ENCODE results near the gene MIGA2. TPM values are rescaled to one million over a fixed set of nuclear protein-coding genes. Genes with fewer than 3 reads are reported as not detected.

MIGA2 gene
- total RNA-seq, 1 donor: 20.6 TPM

DNA sequence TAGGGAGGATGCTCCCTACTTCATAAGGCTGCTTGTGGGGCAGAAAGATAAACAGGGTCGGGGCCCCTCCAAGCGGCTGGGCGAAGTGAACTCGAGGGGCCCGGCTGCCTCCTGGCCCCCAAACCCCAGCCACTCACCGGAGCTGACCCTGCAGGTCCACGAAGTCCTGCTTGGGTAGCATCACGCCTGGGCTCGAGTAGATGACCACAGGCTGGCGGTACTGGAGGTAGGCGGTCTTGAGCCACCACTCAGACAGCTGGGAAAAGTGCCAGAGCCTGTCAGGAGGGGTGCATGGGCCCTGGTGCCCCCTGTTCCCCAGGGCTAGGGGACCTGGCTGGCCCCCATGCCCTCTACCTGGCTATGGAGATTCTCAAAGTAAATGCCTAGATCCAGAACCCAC, 67.6 kb downstream of the MIGA2 start:
- no peak overlapping the region for H3K4me3 ChIP-seq (ENCODE audit: low read depth, low read length)
- DNase-seq (ENCODE audit: low read depth): no peak
- TF ChIP-seq, protein P1, sequence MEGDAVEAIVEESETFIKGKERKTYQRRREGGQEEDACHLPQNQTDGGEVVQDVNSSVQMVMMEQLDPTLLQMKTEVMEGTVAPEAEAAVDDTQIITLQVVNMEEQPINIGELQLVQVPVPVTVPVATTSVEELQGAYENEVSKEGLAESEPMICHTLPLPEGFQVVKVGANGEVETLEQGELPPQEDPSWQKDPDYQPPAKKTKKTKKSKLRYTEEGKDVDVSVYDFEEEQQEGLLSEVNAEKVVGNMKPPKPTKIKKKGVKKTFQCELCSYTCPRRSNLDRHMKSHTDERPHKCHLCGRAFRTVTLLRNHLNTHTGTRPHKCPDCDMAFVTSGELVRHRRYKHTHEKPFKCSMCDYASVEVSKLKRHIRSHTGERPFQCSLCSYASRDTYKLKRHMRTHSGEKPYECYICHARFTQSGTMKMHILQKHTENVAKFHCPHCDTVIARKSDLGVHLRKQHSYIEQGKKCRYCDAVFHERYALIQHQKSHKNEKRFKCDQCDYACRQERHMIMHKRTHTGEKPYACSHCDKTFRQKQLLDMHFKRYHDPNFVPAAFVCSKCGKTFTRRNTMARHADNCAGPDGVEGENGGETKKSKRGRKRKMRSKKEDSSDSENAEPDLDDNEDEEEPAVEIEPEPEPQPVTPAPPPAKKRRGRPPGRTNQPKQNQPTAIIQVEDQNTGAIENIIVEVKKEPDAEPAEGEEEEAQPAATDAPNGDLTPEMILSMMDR (IDR thresholded peaks at IDR 0.05; ENCODE audit: insufficient read depth, low read length): no peak

DNA sequence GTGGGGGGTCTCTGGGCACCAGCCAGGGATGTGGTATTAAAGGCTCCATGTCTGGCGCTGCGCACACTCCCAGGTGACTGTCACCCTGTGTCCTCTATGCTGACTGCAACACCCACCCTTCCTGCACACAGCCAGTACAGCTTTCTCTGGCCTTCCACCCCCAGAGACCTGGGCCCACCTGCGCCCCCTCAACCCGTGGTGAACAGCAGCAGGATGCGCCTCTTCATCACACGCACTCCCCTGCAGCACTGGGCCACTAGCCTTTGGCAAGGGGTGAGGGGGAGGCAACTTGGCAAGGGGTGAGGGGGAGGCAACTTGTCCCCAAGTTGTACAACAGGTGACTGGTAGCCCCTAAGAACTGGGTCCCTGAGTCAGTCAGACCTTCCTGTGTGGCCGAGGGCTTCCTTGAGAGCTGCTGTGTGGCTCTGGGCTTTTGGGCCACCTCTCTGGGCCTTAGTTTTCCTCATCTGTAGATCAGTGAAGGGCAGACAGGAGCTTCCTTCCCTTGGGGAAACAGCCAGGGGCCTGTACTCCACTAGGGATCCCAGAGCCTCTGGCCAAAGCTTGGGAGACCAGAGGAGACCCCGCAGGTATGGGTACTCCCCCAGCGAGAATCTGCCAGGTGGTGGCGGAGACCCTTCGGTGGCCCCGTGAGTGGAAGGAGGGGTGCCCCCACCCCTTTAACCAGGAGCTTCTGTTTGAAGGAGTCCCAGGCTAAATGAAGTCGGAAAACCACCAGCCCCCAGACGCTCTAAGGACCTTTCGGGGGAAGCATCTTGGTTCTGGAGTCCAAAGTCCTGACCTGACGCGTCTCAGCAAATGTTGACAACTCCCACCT, 69.7 kb downstream of the MIGA2 start:
- TF ChIP-seq, protein P1 (IDR thresholded peaks at IDR 0.05; ENCODE audit: insufficient read depth, low read length): no peak
- H3K4me3 ChIP-seq (ENCODE audit: low read depth, low read length): no peak overlapping the region
- no peak for DNase-seq (ENCODE audit: low read depth)

DNA sequence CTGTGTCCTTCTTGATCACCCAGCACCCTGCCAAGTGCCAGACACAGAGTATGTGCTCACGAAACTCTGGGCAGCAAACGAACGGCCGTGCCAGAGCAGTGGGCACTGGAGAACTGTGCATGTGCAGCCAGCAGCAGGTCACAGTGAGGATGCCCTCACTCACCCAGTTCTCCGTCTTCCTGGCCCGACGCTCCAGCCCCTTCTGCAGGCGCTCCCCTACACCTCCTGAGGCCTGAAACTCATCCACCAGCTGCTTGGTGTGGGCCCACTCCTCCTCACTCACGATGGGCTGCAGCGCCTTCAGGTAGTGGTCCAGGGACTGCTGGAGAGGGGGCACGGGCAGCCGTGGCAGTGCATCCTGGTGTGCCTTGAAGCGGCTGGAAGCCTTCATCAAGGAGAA, 71.2 kb downstream of the MIGA2 start:
- DNase-seq (ENCODE audit: low read depth): no peak
- TF ChIP-seq, protein P1 (IDR thresholded peaks at IDR 0.05; ENCODE audit: insufficient read depth, low read length): no peak
- H3K4me3 ChIP-seq (ENCODE audit: low read depth, low read length): no peak overlapping the region

DNA sequence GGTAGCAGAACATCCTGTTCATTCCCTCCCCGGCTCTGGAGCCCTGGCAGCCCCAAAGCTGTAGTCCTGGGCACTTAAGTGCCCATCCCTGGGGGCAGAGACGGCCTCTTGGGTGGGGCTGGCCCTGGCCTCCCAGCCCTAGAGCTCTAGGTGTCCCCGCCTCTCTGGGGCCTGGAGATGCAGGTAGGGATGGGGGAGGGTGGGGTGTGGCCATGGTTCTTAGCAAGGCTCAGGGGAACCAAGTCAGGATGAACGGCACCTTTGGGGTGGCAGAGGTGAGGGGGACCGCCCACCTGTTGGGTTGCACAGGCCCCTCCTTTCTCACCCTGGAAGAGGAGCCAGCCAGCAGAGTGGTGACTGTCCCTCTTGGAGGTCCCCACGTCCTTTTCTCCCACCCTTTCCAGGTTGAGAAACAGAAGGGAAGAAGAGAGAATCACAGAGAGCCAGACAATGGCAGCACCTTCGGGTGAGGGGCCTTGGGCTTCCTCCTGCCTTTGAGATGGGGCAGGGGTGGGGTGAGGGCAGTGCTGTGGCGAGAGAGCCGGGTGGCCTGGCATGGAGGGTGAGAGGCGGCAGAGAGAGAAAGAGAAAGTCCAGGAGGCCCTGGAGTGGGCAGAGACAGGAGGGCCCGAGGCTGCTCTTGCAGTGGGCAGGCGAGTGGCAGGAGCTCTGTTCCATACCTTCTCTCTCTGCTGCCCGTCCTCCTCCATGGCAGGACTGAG, 71.8 kb downstream of the MIGA2 start:
- TF ChIP-seq, protein P1 (IDR thresholded peaks at IDR 0.05; ENCODE audit: insufficient read depth, low read length): no peak
- no peak overlapping the region for H3K4me3 ChIP-seq (ENCODE audit: low read depth, low read length)
- DNase-seq (ENCODE audit: low read depth): no peak

DNA sequence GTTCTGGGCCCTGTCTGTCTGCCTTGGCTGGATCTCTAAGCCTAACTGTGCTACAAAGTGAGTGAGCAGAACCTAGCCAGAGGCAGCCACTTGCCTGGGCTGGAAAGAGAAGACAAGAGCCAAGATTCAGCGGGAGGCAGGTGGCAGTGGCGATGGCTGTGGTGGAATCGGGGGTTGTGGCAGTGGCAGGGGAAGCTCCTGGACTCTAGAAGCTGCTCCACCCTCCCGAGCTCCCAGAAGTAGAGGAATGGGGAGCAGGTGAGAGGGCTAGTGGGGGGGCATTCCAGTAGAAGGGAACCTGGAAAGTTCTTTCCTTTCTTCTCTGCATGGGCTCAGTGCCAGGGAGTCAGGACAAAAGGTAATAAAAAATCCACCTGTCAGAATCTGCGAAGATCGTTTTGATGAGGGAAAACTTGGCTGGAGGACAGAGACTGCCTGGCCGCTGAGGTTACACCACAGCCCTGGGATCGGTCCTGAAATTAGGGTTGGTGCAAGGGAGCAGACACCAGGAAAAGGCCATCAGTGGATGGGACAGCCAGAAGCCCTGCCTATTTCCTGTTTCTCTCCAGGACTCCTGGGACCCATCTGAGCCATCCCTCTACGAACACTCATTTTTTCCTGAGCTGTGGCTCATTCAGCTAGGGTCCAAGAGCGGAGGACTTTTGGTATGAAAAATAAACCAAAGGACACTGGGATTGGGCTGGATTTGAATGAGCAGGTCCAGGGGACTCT, 72.5 kb downstream of the MIGA2 start:
- DNase-seq (ENCODE audit: low read depth): no peak
- peak overlapping the region; percentile 80 for H3K4me3 ChIP-seq (ENCODE audit: low read depth, low read length)
- TF ChIP-seq, protein P1 (IDR thresholded peaks at IDR 0.05; ENCODE audit: insufficient read depth, low read length): no peak

DNA sequence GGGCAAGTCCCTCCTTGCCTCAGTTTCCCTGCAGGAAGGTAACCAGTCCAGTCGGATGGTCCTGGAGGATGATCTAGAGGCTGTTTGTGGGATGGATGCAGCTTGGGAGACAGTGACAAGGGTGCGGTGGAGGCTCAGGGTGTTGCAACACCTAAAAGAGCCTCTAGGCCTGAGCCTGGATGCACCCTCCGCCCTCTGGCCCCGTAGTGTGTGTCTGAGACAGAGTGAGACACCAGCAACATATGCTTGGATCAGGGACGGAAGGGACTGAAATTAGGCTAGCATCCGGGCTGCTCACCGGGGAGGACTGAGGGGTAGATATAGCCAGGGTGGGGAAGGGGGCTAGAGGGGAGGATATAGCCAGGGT, 73.1 kb downstream of the MIGA2 start:
- peak; percentile 20 for DNase-seq (ENCODE audit: low read depth)
- TF ChIP-seq, protein P1 (IDR thresholded peaks at IDR 0.05; ENCODE audit: insufficient read depth, low read length): peak; percentile 6
- H3K4me3 ChIP-seq (ENCODE audit: low read depth, low read length): peak overlapping the region; percentile 80

Data from fibroblast of the aortic adventitia (primary cell).